HepG2 (cell line): Measurements from ENCODE around the gene SFR1.

Experiments used
- CBFB ChIP-seq: sonication (generic); formaldehyde crosslinking; IDR thresholded peaks from 2 replicates; pipeline ENCODE4 v1.4.0; 2020; ENCODE audit warnings: missing genetic modification reagents
- CHCHD3 ChIP-seq: sonication (generic); formaldehyde crosslinking; IDR thresholded peaks from 2 replicates; pipeline ENCODE4 v1.8.0; 2022; ENCODE audit warnings: mild to moderate bottlenecking, missing genetic modification reagents, moderate library complexity
- POLR2AphosphoS5 ChIP-seq: IDR thresholded peaks from 2 replicates; pipeline ENCODE4 v1.6.1; 2012; ENCODE audit warnings: low read depth, low read length
- ZNF225 ChIP-seq: sonication (generic); formaldehyde crosslinking; IDR thresholded peaks from 2 replicates; pipeline ENCODE4 v1.4.0; 2020; ENCODE audit warnings: mild to moderate bottlenecking, missing genetic modification reagents
- TF ChIP-seq, protein P1 (sequence below): sonication (generic); formaldehyde crosslinking; IDR thresholded peaks from 2 replicates; pipeline ENCODE4 v1.5.0; 2020; ENCODE audit warnings: mild to moderate bottlenecking, missing genetic modification reagents, moderate library complexity
- TF ChIP-seq, protein P2 (sequence below): sonication (generic); formaldehyde crosslinking; IDR thresholded peaks from 2 replicates; pipeline ENCODE4 v1.4.0; 2020; ENCODE audit warnings: mild to moderate bottlenecking, missing genetic modification reagents

DNA sequence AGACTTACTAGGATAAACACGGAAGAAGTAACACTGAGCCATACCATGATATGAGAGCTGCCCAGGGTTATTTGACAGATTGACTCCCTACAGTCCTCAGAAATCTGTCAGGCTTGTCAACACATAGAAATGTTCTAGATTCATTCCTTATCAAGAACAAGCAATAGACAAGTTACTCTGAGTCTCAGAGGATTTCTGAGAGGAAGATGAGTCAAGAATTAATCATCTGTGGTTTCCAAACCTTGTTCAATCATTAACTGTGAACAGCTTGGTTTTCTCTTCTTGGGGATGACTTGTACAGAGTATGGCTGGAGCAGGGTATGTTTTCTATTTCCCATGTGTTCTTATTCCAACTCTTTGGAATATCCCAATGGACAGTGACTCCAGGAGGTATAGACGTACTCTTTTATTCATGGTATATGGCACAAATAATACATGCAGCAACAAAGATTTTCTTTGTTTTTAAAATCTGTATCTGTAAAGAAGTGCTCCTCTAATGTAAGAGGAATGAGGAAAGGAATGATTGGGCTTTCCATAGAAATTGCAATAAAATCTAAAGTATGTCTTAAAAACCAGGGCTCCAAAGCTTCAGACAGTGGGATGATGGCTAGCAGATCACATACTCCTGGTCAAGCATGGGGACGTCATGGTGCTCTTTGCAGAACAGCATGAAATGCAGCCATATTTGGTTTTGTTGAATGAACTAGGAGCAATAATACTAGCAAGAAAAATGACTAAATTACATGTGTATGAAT lies 11.9 kb upstream of the SFR1 start:
- TF ChIP-seq, protein P1, sequence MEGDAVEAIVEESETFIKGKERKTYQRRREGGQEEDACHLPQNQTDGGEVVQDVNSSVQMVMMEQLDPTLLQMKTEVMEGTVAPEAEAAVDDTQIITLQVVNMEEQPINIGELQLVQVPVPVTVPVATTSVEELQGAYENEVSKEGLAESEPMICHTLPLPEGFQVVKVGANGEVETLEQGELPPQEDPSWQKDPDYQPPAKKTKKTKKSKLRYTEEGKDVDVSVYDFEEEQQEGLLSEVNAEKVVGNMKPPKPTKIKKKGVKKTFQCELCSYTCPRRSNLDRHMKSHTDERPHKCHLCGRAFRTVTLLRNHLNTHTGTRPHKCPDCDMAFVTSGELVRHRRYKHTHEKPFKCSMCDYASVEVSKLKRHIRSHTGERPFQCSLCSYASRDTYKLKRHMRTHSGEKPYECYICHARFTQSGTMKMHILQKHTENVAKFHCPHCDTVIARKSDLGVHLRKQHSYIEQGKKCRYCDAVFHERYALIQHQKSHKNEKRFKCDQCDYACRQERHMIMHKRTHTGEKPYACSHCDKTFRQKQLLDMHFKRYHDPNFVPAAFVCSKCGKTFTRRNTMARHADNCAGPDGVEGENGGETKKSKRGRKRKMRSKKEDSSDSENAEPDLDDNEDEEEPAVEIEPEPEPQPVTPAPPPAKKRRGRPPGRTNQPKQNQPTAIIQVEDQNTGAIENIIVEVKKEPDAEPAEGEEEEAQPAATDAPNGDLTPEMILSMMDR = no peak
- TF ChIP-seq ZNF225 (CRISPR knock-in tag) = no peak
- no peak for TF ChIP-seq POLR2AphosphoS5
- no peak for TF ChIP-seq CBFB (CRISPR knock-in tag)
- TF ChIP-seq, protein P2, sequence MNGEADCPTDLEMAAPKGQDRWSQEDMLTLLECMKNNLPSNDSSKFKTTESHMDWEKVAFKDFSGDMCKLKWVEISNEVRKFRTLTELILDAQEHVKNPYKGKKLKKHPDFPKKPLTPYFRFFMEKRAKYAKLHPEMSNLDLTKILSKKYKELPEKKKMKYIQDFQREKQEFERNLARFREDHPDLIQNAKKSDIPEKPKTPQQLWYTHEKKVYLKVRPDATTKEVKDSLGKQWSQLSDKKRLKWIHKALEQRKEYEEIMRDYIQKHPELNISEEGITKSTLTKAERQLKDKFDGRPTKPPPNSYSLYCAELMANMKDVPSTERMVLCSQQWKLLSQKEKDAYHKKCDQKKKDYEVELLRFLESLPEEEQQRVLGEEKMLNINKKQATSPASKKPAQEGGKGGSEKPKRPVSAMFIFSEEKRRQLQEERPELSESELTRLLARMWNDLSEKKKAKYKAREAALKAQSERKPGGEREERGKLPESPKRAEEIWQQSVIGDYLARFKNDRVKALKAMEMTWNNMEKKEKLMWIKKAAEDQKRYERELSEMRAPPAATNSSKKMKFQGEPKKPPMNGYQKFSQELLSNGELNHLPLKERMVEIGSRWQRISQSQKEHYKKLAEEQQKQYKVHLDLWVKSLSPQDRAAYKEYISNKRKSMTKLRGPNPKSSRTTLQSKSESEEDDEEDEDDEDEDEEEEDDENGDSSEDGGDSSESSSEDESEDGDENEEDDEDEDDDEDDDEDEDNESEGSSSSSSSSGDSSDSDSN (CRISPR knock-in tag) = no peak
- no peak for TF ChIP-seq CHCHD3 (CRISPR knock-in tag)
